BJ (cell line): Measurements from ENCODE around the gene LRRC75B. TPM values are rescaled to one million over a fixed set of nuclear protein-coding genes. Genes with fewer than 3 reads are reported as not detected.

Experiments
- CTCF ChIA-PET: fragments of 350-600 bp; formaldehyde crosslinking; extraction: SDS; loops from one replicate; lab custom pipeline; 2021; ENCODE audit warnings: antibody characterized with exemption, inconsistent platforms; lab: Yijun Ruan, JAX
- POLR2A ChIA-PET: fragments of 300-600 bp; sonication (Branson Sonifier 250); formaldehyde crosslinking; extraction: SDS; loops from one replicate; lab custom pipeline; 2021; ENCODE audit warnings: antibody characterized with exemption; lab: Charles Lee
- DNase-seq: peaks from one replicate; pipeline ENCODE4 v3.0.0-alpha.2; 2011; ENCODE audit warnings: low read depth
- H3K27me3 ChIP-seq: 2 replicates; pipeline ENCODE4 v1.6.0; 2011; ENCODE audit warnings: low read length; ENCODE audit not compliant: control insufficient read depth, insufficient read depth
- H3K36me3 ChIP-seq: 2 replicates; pipeline ENCODE4 v1.5.1; 2011; ENCODE audit warnings: low read length; ENCODE audit not compliant: control insufficient read depth, insufficient read depth
- H3K4me3 ChIP-seq: 2 replicates; pipeline ENCODE4 v1.5.1; 2011; ENCODE audit warnings: low read depth, mild to moderate bottlenecking, control low read depth, low read length
- polyA plus RNA-seq: library from polyadenylated mRNA; depleted of rRNA; stranded (reverse); fragments of >200 nt; gene quantifications from 2 replicates; pipeline ENCODE4 v1.2.3, GENCODE V29; 2011
- TF ChIP-seq, protein P1 (sequence below): IDR thresholded peaks from 2 replicates; pipeline ENCODE4 v1.5.1; 2011; ENCODE audit warnings: low read depth, mild to moderate bottlenecking, control low read depth, inconsistent platforms, low read length, moderate library complexity; ENCODE audit not compliant: insufficient read depth

The LRRC75B gene
- polyA plus RNA-seq, 1 experiment, result 6.5 TPM

- no peak for DNase-seq
- ChIA-PET POLR2A (interaction anchor here (0.5 kb wide), 1 partner anchor 38 kb away, joined by 9 read pairs; the partner anchor contains the start of gene GGT1), CTCF (no interaction called here)
- TF ChIP-seq, protein P1, sequence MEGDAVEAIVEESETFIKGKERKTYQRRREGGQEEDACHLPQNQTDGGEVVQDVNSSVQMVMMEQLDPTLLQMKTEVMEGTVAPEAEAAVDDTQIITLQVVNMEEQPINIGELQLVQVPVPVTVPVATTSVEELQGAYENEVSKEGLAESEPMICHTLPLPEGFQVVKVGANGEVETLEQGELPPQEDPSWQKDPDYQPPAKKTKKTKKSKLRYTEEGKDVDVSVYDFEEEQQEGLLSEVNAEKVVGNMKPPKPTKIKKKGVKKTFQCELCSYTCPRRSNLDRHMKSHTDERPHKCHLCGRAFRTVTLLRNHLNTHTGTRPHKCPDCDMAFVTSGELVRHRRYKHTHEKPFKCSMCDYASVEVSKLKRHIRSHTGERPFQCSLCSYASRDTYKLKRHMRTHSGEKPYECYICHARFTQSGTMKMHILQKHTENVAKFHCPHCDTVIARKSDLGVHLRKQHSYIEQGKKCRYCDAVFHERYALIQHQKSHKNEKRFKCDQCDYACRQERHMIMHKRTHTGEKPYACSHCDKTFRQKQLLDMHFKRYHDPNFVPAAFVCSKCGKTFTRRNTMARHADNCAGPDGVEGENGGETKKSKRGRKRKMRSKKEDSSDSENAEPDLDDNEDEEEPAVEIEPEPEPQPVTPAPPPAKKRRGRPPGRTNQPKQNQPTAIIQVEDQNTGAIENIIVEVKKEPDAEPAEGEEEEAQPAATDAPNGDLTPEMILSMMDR, result no peak
- Histone ChIP-seq H3K4me3 (no peak overlapping the region), H3K27me3 (no peaks in the 10 kb centered on the region), H3K36me3 (peaks cover 12% of the 10 kb centered on the region)
These were observed 27.8 kb downstream of the LRRC75B start for GRCh38 chr22:24565077-24565476.

GRCh38 chr22:24564376-24565058, 28.4 kb downstream of the LRRC75B start:
- no peak for DNase-seq
- POLR2A ChIA-PET, result interaction anchor here (0.5 kb wide), 1 partner anchor 39 kb away, joined by 9 read pairs; the partner anchor contains the start of gene GGT1
- peaks cover 9% of the 10 kb centered on the region for H3K36me3 ChIP-seq
- TF ChIP-seq, protein P1, result no peak
- no peaks in the 10 kb centered on the region for H3K27me3 ChIP-seq
- no peak overlapping the region for H3K4me3 ChIP-seq
- CTCF ChIA-PET, result no interaction called here

DNA sequence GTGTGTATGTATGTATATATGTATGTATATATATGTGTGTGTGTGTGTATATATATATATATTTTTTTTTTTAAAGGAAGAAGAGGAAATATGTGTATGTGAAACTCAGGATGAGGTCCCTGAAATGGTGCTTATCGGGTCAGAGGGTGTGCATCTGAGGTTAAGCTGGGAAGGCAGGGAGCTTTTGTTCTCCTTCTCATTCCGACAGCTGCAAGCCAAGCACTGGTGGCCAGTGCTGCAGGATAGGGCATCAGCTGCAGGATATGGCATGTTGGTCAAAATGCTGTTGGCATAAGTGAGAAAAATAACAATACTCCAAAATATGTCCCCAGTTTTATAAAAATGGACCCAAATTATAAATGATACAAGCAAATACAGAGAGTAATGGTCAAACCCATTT, 29.6 kb downstream of the LRRC75B start:
- TF ChIP-seq, protein P1, result no peak
- peaks cover 9% of the 10 kb centered on the region for H3K36me3 ChIP-seq

DNA sequence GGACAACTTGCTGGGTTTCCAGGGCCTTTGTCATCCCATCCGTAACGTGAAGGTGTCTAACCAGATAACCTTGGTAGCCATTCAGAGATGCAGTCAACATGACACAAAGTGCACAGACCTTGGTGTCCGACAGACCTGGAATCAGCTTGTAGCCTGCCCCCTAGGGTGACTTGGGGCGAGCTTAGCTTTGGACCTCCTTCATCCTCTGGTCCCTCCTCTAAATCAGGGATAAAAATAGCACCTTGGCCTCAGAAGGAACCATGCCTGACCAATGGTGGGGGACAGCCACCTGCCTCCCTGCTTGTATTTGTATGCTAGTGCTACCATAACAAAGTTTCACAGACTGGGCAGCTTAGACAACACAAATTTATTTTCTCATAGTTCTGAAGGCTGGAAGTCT, 33.4 kb downstream of the LRRC75B start:
- H3K36me3 ChIP-seq, result peaks cover 9% of the 10 kb centered on the region
- ChIA-PET POLR2A (no interaction called here), CTCF (no interaction called here)
- H3K27me3 ChIP-seq, result no peaks in the 10 kb centered on the region
- DNase-seq, result no peak
- TF ChIP-seq, protein P1, result no peak
- no peak overlapping the region for H3K4me3 ChIP-seq

More for the DNA sequence above, 29.6 kb downstream of the LRRC75B start:
- no peak for DNase-seq
- Histone ChIP-seq H3K4me3 (no peak overlapping the region), H3K27me3 (no peaks in the 10 kb centered on the region)
- ChIA-PET POLR2A (no interaction called here), CTCF (no interaction called here)

DNA sequence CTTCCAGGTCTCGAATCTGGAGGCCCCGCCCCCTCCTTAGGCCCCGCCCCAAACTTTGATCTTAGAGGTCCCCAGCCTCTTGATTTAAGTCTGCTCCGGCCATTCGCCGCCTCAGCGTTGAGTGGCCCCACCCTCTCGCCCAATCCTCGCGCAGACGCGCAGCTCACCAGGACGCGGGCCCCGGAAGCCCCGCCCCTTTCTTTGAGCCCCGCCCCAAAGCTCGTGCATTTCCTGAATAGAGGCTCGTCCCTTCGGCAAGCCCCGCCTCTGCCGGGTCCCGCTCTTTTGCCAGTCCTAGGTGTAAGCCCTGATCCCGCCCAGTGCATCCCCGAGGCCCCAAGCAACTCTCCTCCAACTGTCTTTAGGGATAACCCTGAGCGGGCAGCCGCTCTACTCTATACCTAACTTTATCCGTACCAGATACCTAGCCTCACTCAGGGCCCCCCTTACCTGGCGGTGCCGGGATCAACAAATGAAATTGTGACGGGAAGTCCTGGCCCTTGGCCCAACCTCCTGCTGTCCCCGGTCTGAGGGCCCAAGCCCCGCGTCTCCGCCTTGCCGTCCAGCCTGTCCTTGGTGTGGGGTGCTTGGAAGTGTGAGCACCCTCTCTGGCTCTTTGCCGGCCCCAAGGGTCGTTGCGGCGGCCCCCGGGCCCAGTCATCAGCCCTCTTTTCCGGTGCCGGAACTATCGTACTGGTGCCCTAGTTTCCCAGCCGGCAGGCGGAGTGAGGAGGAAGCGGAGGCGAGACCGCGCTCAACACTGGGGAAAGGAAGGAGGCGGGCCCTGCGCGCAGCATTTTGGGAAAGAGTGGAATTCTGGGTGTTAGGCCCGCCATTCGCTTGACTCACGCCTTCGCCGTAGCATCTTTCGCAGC, 37.5 kb downstream of the LRRC75B start, which contains the start of gene SNRPD3:
TSS of gene SNRPD3 (plus strand) at position 835 of the 875 bp plus-strand sequence. CDS start 1,676 bp downstream, outside the sequence.
- CTCF ChIA-PET, result no interaction called here
- TF ChIP-seq, protein P1, result peak; percentile 35; the same call in 1 of the 2 replicates
- Histone ChIP-seq H3K27me3 (no peaks in the 10 kb centered on the region), H3K36me3 (peaks cover 10% of the 10 kb centered on the region), H3K4me3 (peak within 1 kb of the TSS; percentile 92)
- peak; percentile 95 for DNase-seq
- POLR2A ChIA-PET, result interaction anchor here (0.6 kb wide), 1 partner anchor 119 kb away, joined by 10 read pairs; no protein-coding TSS in a partner anchor
